ENCODE results near the gene KCNK5.

KCNK5 gene

GRCh38 chr6:39239527-39240154 is 10.4 kb upstream of the KCNK5 start:
- DNase-seq = no peak

- no peak for DNase-seq
Observed at GRCh38 chr6:39236742-39237141, 7.5 kb upstream of the KCNK5 start.

- no peak for DNase-seq
Observed at GRCh38 chr6:39233333-39233732, 4.1 kb upstream of the KCNK5 start.

GRCh38 chr6:39231521-39232243 is 2.4 kb upstream of the KCNK5 start:
- no peak for DNase-seq

GRCh38 chr6:39230654-39231035 is 1.4 kb upstream of the KCNK5 start:
- DNase-seq = no peak

- DNase-seq = no peak
Observed at GRCh38 chr6:39228111-39228971, 934 bp downstream of the KCNK5 start.

- no peak for DNase-seq
Observed at GRCh38 chr6:39227476-39227875, 1.8 kb downstream of the KCNK5 start.

- no peak for DNase-seq
Observed at GRCh38 chr6:39226639-39227329, 2.5 kb downstream of the KCNK5 start.

GRCh38 chr6:39225946-39226437 is 3.3 kb downstream of the KCNK5 start:
- DNase-seq = no peak

GRCh38 chr6:39225543-39225942 is 3.7 kb downstream of the KCNK5 start:
- no peak for DNase-seq

GRCh38 chr6:39224523-39225182 is 4.6 kb downstream of the KCNK5 start:
- DNase-seq = no peak

- DNase-seq = no peak
Observed at GRCh38 chr6:39224011-39224410, 5.3 kb downstream of the KCNK5 start.

- no peak for DNase-seq
Observed at GRCh38 chr6:39223555-39223954, 5.7 kb downstream of the KCNK5 start.

GRCh38 chr6:39223061-39223460 is 6.2 kb downstream of the KCNK5 start:
- DNase-seq = no peak

GRCh38 chr6:39221779-39222641 is 7.3 kb downstream of the KCNK5 start:
- no peak for DNase-seq

- no peak for DNase-seq
Observed at GRCh38 chr6:39221115-39221514, 8.2 kb downstream of the KCNK5 start.

- DNase-seq = no peak
Observed at GRCh38 chr6:39218868-39219567, 10.3 kb downstream of the KCNK5 start.

- DNase-seq = no peak
Observed at GRCh38 chr6:39217177-39217864, 12.0 kb downstream of the KCNK5 start.

- no peak for DNase-seq
Observed at GRCh38 chr6:39215640-39216158, 13.6 kb downstream of the KCNK5 start.
